ENCODE data around the gene YY1. TPM values are rescaled to one million over a fixed set of nuclear protein-coding genes. Genes with fewer than 3 reads are reported as not detected.

The YY1 gene
- total RNA-seq, 1 donor from 2014 or later = 60.6 TPM

DNA sequence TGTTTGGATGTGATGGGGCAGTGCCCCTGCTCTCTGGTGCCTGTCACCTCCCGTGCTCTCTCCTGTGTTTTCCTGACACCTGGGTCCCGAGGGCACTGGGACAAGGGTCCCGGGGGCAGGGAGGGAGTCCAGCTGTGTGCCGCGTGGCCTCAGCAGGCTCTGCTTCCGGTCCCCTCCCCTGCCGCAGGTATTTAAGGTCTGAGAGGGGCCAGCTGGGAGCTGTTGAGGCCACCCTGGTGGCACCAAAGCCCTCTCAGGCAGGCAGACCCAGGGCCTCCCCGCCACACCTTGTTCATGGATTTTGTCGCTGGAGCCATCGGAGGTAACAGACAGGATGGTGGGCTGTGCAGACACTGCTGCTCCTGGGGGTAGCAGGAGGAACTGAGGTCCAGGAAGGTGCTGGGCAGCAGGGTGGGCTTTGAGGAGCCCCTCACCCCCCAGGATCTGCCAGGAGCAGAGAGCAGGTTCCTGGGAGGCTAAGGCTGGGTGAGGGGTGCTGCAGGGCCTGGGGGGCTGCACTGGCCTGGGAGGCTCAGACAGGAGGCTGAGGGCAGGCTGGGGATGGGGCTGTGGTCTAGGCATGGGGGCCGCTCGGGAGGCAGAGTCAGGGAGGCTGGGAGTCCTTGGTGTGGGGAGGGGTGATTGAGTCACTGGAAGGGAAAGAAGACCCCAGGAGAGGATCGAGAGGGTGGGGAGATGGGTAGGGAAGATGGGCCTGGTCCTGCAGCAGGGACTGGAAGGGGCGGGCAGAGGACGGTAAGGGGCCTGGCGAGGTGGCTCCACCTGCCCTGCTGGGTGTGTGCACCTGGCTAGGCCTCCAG lies 84.4 kb downstream of the YY1 start, which contains the start of gene SLC25A47:
TSS of gene SLC25A47 (plus strand) at position 219 of the 821 bp plus-strand sequence. CDS start at position 295, 76 bp downstream.
- peak within 1 kb of the TSS; percentile 25 for H3K4me3 Mint-ChIP-seq (ENCODE audit: unreplicated experiment)

DNA sequence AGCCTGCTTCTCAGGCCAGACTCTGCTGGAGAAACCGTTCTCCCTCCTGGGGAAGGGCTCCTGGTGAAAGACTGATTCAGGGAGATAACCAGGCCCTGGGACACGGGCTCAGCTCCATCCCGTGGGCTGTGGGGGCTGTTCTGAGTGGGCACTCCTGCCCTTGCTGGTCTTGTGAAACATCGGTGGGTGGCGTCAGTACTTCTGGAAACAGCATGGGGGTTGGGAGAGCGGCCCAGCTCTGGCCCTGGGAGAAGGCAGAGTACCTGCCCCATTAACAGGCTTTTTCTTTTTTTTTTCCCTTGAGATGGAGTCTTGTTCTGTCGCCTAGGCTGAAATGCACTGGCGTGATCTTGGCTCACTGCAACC lies 85.0 kb downstream of the YY1 start:
- Mint-ChIP-seq H3K36me3 (ENCODE audit: unreplicated experiment) (no peaks in the 10 kb centered on the region), H3K9me3 (ENCODE audit: unreplicated experiment) (peaks cover 8% of the 10 kb centered on the region), H3K4me1 (ENCODE audit: low read depth, unreplicated experiment) (peaks cover 7% of the 10 kb centered on the region), H3K27me3 (ENCODE audit: unreplicated experiment) (peaks cover 9% of the 10 kb centered on the region), H3K27ac (ENCODE audit: unreplicated experiment) (no peak overlapping the region), H3K4me3 (ENCODE audit: unreplicated experiment) (no peak overlapping the region)
- peak; percentile 17 for DNase-seq
- TF ChIP-seq, protein P1, sequence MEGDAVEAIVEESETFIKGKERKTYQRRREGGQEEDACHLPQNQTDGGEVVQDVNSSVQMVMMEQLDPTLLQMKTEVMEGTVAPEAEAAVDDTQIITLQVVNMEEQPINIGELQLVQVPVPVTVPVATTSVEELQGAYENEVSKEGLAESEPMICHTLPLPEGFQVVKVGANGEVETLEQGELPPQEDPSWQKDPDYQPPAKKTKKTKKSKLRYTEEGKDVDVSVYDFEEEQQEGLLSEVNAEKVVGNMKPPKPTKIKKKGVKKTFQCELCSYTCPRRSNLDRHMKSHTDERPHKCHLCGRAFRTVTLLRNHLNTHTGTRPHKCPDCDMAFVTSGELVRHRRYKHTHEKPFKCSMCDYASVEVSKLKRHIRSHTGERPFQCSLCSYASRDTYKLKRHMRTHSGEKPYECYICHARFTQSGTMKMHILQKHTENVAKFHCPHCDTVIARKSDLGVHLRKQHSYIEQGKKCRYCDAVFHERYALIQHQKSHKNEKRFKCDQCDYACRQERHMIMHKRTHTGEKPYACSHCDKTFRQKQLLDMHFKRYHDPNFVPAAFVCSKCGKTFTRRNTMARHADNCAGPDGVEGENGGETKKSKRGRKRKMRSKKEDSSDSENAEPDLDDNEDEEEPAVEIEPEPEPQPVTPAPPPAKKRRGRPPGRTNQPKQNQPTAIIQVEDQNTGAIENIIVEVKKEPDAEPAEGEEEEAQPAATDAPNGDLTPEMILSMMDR (IDR thresholded peaks at IDR 0.05; ENCODE audit: partially characterized antibody, unreplicated experiment) = no peak

More for the DNA sequence above, 84.4 kb downstream of the YY1 start, which contains the start of gene SLC25A47:
- Mint-ChIP-seq H3K27ac (ENCODE audit: unreplicated experiment) (peak within 1 kb of the TSS; percentile 38), H3K9me3 (ENCODE audit: unreplicated experiment) (peaks cover 8% of the 10 kb centered on the region), H3K36me3 (ENCODE audit: unreplicated experiment) (no peaks in the 10 kb centered on the region), H3K4me1 (ENCODE audit: low read depth, unreplicated experiment) (peaks cover 7% of the 10 kb centered on the region), H3K27me3 (ENCODE audit: unreplicated experiment) (peaks cover 9% of the 10 kb centered on the region)
- TF ChIP-seq, protein P1 (IDR thresholded peaks at IDR 0.05; ENCODE audit: partially characterized antibody, unreplicated experiment) = no peak
- peak; percentile 13 for DNase-seq

DNA sequence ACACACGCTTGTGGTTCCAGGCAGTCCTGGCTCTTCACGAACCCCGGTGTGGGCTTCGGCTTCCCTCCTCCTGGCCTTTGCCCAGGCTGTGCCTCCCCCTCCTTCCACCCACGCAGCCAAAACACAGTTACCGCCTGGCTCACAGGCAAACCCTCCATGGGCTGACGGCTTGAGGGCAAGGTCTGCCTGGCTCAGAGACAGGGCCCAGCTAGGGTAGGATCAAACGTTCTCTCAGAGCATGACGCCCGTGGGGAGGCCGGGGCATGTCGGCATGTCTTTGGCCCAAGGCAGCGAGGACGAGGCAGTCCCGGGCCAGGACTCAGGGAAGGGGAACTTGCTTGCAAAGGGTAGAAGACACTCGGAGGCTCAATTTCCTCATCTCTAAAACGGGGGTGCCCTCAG lies 86.3 kb downstream of the YY1 start:
- no peaks in the 10 kb centered on the region for H3K36me3 Mint-ChIP-seq (ENCODE audit: unreplicated experiment)
- TF ChIP-seq, protein P1 (IDR thresholded peaks at IDR 0.05; ENCODE audit: partially characterized antibody, unreplicated experiment) = no peak
- H3K27ac Mint-ChIP-seq (ENCODE audit: unreplicated experiment) = no peak overlapping the region
- H3K4me3 Mint-ChIP-seq (ENCODE audit: unreplicated experiment) = no peak overlapping the region
- peaks cover 7% of the 10 kb centered on the region for H3K4me1 Mint-ChIP-seq (ENCODE audit: low read depth, unreplicated experiment)
- peaks cover 9% of the 10 kb centered on the region for H3K27me3 Mint-ChIP-seq (ENCODE audit: unreplicated experiment)
- peaks cover 5% of the 10 kb centered on the region for H3K9me3 Mint-ChIP-seq (ENCODE audit: unreplicated experiment)
- DNase-seq = peak; percentile 18

DNA sequence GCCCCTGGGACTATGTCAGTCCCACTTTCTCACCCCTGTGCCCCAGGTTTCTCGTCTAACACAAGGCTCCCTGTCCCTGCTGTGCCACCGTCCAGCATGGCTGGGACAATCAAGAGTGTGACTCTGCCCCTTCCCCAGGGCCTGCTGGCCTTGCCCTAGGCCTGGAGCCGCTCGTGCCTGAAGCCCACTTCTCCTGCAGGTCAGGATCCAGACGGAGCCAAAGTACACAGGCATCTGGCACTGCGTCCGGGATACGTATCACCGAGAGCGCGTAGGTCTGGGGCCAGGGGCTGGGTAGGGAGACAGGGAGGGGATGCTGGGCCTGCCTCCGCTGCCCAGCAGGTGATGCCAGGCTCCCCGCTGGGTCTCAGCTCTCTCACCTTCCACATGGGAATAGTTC lies 87.0 kb downstream of the YY1 start:
- H3K36me3 Mint-ChIP-seq (ENCODE audit: unreplicated experiment) = no peaks in the 10 kb centered on the region
- no peak for DNase-seq
- peaks cover 4% of the 10 kb centered on the region for H3K27me3 Mint-ChIP-seq (ENCODE audit: unreplicated experiment)
- TF ChIP-seq, protein P1 (IDR thresholded peaks at IDR 0.05; ENCODE audit: partially characterized antibody, unreplicated experiment) = no peak
- H3K4me1 Mint-ChIP-seq (ENCODE audit: low read depth, unreplicated experiment) = peaks cover 7% of the 10 kb centered on the region
- H3K9me3 Mint-ChIP-seq (ENCODE audit: unreplicated experiment) = peaks cover 3% of the 10 kb centered on the region
- no peak overlapping the region for H3K27ac Mint-ChIP-seq (ENCODE audit: unreplicated experiment)
- no peak overlapping the region for H3K4me3 Mint-ChIP-seq (ENCODE audit: unreplicated experiment)

DNA sequence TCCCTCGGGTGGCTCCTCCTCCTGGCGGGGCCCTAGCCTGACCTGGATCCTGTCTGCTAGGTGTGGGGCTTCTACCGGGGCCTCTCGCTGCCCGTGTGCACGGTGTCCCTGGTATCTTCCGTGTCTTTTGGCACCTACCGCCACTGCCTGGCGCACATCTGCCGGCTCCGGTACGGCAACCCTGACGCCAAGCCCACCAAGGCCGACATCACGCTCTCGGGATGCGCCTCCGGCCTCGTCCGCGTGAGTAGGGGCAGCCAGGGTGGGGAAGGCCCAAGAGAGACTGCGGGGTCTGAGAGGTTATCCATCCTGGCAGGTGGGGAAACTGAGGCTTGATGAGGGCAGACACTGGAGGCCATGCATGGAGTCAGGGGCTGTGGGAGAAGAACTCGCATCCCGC lies 88.2 kb downstream of the YY1 start:
- Mint-ChIP-seq H3K4me3 (ENCODE audit: unreplicated experiment) (no peak overlapping the region), H3K36me3 (ENCODE audit: unreplicated experiment) (no peaks in the 10 kb centered on the region), H3K4me1 (ENCODE audit: low read depth, unreplicated experiment) (peaks cover 7% of the 10 kb centered on the region), H3K27ac (ENCODE audit: unreplicated experiment) (no peak overlapping the region), H3K27me3 (ENCODE audit: unreplicated experiment) (peaks cover 2% of the 10 kb centered on the region), H3K9me3 (ENCODE audit: unreplicated experiment) (peaks cover 6% of the 10 kb centered on the region)
- no peak for DNase-seq
- TF ChIP-seq, protein P1 (IDR thresholded peaks at IDR 0.05; ENCODE audit: partially characterized antibody, unreplicated experiment) = no peak

Measured in glutamatergic neuron (in vitro differentiated cells).